ENCODE measurements around the gene MEF2C. TPM values are rescaled to one million over a fixed set of nuclear protein-coding genes. Genes with fewer than 3 reads are reported as not detected.

The MEF2C gene
- total RNA-seq, 2 donors from 2014 or later: 7.3 to 26.9 TPM

DNA sequence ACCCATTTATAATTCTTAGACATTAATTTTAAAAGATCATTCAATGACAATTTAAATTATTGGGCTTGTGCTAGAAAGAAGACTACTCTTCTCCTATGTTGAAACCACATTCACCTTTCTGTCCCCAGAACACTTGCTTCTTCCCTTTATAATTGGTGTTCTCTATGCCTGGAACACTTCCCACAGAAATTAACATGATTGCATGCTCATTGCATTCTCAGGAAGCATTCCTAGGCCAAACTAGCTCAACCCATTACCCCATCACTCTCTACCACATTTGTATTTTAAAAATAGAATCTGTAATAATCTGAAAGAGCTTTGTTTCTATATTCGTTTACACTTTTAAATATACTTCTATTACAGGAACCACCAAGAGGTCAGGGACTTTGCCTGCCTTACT is 184.7 kb downstream of the MEF2C start:
- Histone ChIP-seq H3K9me3 (no peaks in the 10 kb centered on the region), H3K36me3 (no peaks in the 10 kb centered on the region), H3K27ac (no peak overlapping the region), H3K27me3 (peaks cover 52% of the 10 kb centered on the region), H3K9ac (ENCODE audit: low read depth in 2 of 2, low read length in 2 of 2) (no peak overlapping the region), H3K4me3 (no peak overlapping the region), H3K4me1 (no peaks in the 10 kb centered on the region)
- DNase-seq: no peak
- TF ChIP-seq, protein P1, sequence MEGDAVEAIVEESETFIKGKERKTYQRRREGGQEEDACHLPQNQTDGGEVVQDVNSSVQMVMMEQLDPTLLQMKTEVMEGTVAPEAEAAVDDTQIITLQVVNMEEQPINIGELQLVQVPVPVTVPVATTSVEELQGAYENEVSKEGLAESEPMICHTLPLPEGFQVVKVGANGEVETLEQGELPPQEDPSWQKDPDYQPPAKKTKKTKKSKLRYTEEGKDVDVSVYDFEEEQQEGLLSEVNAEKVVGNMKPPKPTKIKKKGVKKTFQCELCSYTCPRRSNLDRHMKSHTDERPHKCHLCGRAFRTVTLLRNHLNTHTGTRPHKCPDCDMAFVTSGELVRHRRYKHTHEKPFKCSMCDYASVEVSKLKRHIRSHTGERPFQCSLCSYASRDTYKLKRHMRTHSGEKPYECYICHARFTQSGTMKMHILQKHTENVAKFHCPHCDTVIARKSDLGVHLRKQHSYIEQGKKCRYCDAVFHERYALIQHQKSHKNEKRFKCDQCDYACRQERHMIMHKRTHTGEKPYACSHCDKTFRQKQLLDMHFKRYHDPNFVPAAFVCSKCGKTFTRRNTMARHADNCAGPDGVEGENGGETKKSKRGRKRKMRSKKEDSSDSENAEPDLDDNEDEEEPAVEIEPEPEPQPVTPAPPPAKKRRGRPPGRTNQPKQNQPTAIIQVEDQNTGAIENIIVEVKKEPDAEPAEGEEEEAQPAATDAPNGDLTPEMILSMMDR (IDR thresholded peaks at IDR 0.05): no peak
- intact Hi-C loops (cut with DNase I): no loop called here

DNA sequence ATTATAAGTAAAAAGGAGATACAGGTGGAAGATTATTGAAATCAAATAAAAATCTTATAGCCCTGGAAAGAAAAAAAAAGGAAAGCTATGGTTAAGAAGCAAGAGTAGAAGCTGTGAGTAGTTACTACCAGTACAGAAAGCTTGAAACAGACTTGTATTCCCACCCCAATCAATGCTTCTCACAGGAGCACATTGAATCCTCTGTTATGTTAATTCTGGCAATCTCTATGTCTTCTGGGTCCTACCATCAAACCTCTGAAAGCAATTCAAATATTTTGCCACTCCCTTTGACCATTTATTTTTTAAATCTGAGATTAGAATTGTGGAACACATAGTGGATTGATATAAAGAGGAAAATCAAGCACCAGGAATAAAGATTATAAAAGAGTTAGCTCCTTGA is 186.5 kb downstream of the MEF2C start:
- H3K36me3 ChIP-seq: no peaks in the 10 kb centered on the region
- H3K4me3 ChIP-seq: no peak overlapping the region
- H3K9me3 ChIP-seq: no peaks in the 10 kb centered on the region
- H3K27ac ChIP-seq: no peak overlapping the region
- intact Hi-C loops (cut with DNase I): no loop called here
- no peak overlapping the region for H3K9ac ChIP-seq (ENCODE audit: low read depth in 2 of 2, low read length in 2 of 2)
- no peak for DNase-seq
- peaks cover 71% of the 10 kb centered on the region for H3K27me3 ChIP-seq
- TF ChIP-seq, protein P1 (IDR thresholded peaks at IDR 0.05): no peak
- H3K4me1 ChIP-seq: no peaks in the 10 kb centered on the region

DNA sequence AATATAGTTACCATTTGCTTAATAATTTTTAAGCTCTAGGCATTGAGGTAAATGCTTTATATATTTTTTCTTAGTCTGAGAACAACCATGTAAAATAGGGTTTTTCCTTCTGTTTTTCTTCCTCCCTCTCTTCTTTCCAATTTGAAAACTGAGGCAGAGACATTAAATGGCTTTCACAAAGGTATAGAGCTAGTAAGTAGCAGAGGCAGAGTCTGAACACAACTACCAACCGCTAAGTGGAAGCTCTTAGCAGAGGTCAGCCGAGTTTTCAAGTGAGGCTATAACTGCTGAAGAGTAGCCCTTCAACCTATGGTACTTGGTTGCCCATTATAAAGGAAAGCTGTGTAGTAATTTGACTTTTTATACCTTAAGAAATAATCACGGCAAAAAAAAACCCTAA is 187.1 kb downstream of the MEF2C start:
- no peaks in the 10 kb centered on the region for H3K36me3 ChIP-seq
- no peaks in the 10 kb centered on the region for H3K4me1 ChIP-seq
- H3K4me3 ChIP-seq: no peak overlapping the region
- intact Hi-C loops (cut with DNase I): no loop called here
- H3K9ac ChIP-seq (ENCODE audit: low read depth in 2 of 2, low read length in 2 of 2): no peak overlapping the region
- peaks cover 76% of the 10 kb centered on the region for H3K27me3 ChIP-seq
- no peak overlapping the region for H3K27ac ChIP-seq
- H3K9me3 ChIP-seq: no peaks in the 10 kb centered on the region
- DNase-seq: no peak
- TF ChIP-seq, protein P1 (IDR thresholded peaks at IDR 0.05): no peak

DNA sequence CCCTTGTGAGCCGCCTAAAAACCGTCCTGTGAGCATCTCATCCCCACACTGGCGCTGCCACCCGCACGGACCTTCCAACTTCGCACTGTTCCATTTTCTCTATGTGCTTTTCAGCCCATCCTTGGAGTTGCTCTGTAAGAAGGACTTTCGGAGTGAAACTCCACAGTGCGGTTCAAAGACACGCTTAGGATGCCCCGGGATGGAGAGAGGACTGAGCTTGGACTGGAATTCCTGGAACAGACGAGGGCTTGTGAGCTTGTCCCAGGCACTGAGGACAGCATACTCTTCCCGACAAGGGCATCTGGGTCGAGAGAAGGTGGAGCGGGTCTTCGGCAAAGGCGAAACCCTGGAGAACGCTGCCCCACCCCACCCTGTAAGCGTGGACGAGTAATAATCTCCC is 187.8 kb downstream of the MEF2C start:
- Histone ChIP-seq H3K9ac (ENCODE audit: low read depth in 2 of 2, low read length in 2 of 2) (no peak overlapping the region), H3K27ac (no peak overlapping the region), H3K36me3 (no peaks in the 10 kb centered on the region), H3K4me3 (no peak overlapping the region), H3K27me3 (peaks cover 80% of the 10 kb centered on the region), H3K9me3 (no peaks in the 10 kb centered on the region), H3K4me1 (no peaks in the 10 kb centered on the region)
- intact Hi-C loops (cut with DNase I): no loop called here
- TF ChIP-seq, protein P1 (IDR thresholded peaks at IDR 0.05): no peak
- no peak for DNase-seq

DNA sequence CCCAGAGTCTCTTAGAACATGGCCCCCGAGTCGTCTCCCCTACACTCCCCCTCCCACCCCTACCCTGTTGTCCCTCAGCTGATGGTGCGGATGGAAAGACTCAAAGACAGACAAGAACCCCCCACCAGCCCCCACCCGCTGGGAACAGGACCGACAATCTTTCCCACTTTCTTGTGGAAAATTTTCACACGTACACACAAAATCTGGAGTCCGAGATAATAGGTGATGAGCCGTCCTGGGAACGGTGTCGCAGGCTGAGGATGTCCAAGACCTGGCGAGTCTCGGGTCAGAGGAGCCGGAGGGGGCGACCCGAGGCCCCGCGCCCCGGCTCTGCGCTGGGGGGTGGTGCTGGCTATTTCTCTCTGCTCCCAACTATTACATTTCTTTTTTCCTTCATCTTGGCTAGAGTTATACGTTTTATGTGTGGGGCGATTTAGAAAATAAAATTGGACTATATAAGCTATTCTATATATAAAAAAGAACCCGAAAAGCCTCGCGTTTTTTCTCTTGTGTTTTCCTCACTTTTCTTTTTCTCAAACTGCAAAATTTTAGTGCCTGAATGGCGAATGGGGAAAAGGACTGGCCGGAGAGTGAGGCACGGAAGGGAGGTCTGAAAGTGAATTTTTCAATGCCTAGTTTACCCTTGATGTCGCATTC is 188.8 kb downstream of the MEF2C start:
- Histone ChIP-seq H3K9ac (ENCODE audit: low read depth in 2 of 2, low read length in 2 of 2) (no peak overlapping the region), H3K9me3 (no peaks in the 10 kb centered on the region), H3K4me1 (no peaks in the 10 kb centered on the region), H3K27ac (no peak overlapping the region), H3K36me3 (no peaks in the 10 kb centered on the region), H3K4me3 (no peak overlapping the region), H3K27me3 (peaks cover 87% of the 10 kb centered on the region)
- TF ChIP-seq, protein P1 (IDR thresholded peaks at IDR 0.05): no peak
- no peak for DNase-seq
- intact Hi-C loops (cut with DNase I): no loop called here
